LHCN-M2 (cell line): ENCODE measurements around the gene SCYL2. TPM values are rescaled to one million over a fixed set of nuclear protein-coding genes. Genes with fewer than 3 reads are reported as not detected.
A peak's percentile ranks its signal among the peaks of the same experiment; 100 is the strongest.
"Not testable (repeated sequence)": the region's sequence is repeated elsewhere in the genome, so short reads cannot be mapped to it uniquely, and the experiment has no call there.

Experiments used
- DNase-seq: peaks from one replicate; pipeline ENCODE4 v3.0.0-alpha.2; 2012; ENCODE audit warnings: low read depth
- polyA plus RNA-seq: library from polyadenylated mRNA; unstranded; fragments of >200 nt; gene quantifications from one replicate; pipeline ENCODE4 v1.2.1, GENCODE V29; 2012; ENCODE audit warnings: missing spikeins
- total RNA-seq: library from RNA; depleted of rRNA; stranded (reverse); fragments of >200 nt; gene quantifications from 2 replicates; pipeline ENCODE4 v1.2.3, GENCODE V29; 2014; rRNA removed

Gene SCYL2, protein sequence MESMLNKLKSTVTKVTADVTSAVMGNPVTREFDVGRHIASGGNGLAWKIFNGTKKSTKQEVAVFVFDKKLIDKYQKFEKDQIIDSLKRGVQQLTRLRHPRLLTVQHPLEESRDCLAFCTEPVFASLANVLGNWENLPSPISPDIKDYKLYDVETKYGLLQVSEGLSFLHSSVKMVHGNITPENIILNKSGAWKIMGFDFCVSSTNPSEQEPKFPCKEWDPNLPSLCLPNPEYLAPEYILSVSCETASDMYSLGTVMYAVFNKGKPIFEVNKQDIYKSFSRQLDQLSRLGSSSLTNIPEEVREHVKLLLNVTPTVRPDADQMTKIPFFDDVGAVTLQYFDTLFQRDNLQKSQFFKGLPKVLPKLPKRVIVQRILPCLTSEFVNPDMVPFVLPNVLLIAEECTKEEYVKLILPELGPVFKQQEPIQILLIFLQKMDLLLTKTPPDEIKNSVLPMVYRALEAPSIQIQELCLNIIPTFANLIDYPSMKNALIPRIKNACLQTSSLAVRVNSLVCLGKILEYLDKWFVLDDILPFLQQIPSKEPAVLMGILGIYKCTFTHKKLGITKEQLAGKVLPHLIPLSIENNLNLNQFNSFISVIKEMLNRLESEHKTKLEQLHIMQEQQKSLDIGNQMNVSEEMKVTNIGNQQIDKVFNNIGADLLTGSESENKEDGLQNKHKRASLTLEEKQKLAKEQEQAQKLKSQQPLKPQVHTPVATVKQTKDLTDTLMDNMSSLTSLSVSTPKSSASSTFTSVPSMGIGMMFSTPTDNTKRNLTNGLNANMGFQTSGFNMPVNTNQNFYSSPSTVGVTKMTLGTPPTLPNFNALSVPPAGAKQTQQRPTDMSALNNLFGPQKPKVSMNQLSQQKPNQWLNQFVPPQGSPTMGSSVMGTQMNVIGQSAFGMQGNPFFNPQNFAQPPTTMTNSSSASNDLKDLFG
- 42.6 and 54.2 TPM in 2 replicates for total RNA-seq
- 11.2 TPM for polyA plus RNA-seq

GRCh38 chr12:100266835-100267602 lies at the start of gene SCYL2, which contains the start of gene DEPDC4:
TSS of gene SCYL2 (plus strand) at chr12:100267177. CDS start at chr12:100282971, 15,794 bp downstream.
TSS of gene DEPDC4 (minus strand) at chr12:100267079. CDS start at chr12:100267076, 3 bp downstream.
- peak; percentile 95 for DNase-seq

DNA sequence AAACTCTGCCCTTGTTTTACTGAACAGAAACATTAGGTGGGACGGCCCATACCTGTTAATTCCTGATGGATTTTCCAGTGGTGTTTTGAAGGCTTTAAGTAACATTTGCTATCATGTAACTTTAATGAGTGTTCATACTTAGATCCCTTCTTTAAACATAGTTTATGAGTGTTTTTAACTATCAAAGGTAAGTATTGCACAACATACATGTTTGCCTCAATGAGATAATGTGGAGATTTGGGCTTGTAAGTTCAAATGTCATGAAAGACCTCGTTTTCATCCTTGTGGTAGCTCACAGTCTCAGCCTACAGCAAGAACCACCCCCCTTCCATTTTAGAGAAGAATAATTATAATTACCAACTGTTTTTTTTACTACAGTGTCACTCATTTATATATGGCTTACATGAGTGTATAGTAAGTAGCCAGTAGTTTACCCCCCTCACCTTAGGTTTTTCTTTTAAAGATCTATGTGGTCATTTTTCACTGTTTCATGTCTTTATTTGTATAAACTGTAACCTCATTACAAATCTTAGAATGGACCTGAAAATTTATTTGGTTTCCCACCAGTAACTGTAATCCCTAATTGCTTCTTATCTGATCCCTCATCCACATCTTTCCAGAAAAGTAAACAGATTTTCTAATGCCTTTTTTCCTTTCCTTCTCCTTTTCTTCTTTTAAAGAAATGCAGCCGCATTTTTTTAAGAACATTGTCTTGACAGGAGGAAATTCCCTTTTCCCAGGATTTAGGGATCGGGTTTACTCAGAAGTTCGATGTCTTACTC lies 47.5 kb upstream of the SCYL2 start:
- DNase-seq: no peak

DNA sequence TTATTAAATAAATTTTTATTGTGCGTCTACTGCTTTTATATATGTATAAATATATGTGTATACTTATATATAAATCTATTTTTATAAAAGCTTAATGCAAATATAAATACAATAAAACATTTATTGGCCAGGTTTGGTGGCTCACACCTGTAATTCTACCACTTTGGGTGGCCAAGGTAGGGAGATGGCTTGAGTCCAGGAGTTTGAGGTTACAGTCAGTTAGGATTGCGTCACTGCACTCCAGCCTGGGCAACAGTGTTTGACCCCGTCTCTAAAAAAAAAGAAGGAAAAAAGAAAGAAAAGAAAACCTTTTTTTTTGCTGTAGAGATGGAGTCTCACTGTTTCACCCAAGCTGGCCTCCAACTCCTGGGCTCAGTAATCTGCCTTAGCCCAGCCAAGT lies 45.5 kb upstream of the SCYL2 start:
- DNase-seq: no peak

DNA sequence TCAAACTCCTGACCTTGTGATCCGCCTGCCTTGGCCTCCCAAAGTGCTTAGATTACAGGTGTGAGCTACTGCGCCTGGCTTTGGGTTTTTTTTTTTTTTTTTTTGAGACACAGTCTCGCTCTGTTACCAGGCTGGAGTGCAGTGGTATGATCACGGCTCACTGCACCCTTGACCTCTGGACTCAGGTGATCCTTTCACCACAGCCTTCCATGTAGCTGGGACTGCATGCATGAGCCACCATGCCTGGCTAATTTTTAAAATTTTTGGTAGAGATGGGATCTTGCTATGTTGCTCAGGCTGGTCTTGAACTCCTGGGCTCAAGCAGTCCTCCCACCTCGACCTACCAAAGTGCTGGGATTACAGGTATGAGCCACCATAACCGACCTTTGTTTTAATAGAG lies 44.8 kb upstream of the SCYL2 start:
- DNase-seq: not testable (repeated sequence)

GRCh38 chr12:100225491-100225890 lies 41.5 kb upstream of the SCYL2 start:
- DNase-seq: no peak

GRCh38 chr12:100229036-100229635 lies 37.8 kb upstream of the SCYL2 start:
- DNase-seq: peak; percentile 14

- no peak for DNase-seq
Measured at GRCh38 chr12:100229876-100230275, 37.1 kb upstream of the SCYL2 start.

DNA sequence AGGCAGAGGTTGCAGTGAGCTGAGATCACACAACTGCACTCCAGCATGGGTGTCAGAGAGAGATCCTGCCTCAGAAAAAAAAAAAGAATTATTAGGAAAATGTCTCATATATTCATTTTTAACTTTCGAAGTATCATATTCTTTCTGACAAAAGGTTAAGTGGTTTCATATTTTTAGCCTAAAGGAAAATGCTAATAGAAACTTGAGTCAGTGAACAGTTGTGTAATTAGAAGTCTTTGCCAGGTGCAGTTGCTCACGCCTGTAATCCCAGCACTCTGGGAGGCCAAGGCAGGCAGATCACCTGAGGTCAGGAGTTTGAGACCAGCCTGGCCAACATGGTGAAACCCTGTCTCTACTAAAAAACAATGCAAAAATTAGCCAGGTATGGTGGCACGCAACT lies 35.1 kb upstream of the SCYL2 start:
- not testable (repeated sequence) for DNase-seq

GRCh38 chr12:100234166-100234565 lies 32.8 kb upstream of the SCYL2 start:
- peak; percentile 72 for DNase-seq

- peak; percentile 60 for DNase-seq
Measured at GRCh38 chr12:100234591-100235304, 32.2 kb upstream of the SCYL2 start.

DNA sequence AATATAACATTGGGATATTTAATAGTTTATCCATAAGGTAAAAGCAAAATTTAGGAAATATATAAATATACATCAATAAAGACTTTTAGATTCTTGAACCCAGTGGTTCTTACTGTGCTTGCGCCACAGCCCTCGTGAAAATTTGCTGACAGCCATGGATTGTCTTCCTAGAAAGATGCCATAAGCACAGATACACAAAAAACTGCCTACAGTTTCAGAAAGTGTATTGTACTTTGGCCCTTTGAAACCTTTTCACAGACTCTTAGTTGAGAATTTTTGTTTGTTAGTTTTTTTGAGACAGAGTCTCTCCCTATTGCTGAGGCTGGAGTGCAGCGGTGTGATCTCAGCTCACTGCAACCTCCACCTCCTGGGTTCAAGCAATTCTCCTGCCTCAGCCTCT lies 28.2 kb upstream of the SCYL2 start:
- DNase-seq: no peak

- DNase-seq: no peak
Measured at GRCh38 chr12:100239589-100239988, 27.4 kb upstream of the SCYL2 start.

GRCh38 chr12:100243137-100243536 lies 23.8 kb upstream of the SCYL2 start:
- DNase-seq: no peak

- DNase-seq: no peak
Measured at GRCh38 chr12:100247765-100248164, 19.2 kb upstream of the SCYL2 start.

GRCh38 chr12:100248886-100249285 lies 18.1 kb upstream of the SCYL2 start:
- DNase-seq: peak; percentile 13

DNA sequence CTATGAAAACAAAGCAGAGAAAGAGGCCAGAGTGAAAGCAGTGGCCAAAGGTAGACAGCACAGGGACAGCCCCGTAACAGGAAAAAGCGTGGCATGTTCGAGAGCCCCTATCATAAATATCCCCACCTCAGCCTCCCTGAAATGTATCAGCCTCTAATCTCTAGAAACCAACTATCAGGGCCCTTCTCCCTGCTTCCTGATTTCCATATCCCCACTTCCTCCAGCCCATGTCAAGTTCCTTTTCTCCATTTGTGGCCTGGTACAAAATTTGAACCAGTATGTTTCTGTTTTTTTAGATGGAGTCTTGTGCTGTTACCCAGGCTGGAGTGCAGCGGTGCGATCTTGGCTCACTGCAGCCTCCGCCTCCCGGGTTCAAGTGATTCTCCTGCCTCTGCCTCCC lies 17.0 kb upstream of the SCYL2 start:
- DNase-seq: no peak

DNA sequence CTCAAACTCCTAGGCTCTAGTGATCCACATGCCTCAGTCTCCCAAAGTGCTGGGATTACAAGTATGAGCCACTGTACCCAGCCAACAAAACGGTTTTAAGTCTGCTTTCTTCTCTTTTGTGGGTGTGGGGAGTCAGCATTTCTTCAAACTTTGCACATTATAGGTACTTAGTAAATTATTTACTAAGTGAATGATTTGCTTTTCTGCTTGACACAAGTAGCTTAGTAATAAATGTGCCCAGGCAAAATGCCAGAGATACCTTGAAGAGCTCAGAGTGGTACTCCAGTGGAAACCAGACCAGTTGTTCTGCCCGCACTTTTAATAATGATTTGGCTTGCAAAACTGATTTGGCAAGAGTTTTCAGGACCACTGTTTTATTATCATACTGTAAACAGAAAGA lies 15.1 kb upstream of the SCYL2 start:
- no peak for DNase-seq

GRCh38 chr12:100253437-100253836 lies 13.5 kb upstream of the SCYL2 start:
- no peak for DNase-seq

DNA sequence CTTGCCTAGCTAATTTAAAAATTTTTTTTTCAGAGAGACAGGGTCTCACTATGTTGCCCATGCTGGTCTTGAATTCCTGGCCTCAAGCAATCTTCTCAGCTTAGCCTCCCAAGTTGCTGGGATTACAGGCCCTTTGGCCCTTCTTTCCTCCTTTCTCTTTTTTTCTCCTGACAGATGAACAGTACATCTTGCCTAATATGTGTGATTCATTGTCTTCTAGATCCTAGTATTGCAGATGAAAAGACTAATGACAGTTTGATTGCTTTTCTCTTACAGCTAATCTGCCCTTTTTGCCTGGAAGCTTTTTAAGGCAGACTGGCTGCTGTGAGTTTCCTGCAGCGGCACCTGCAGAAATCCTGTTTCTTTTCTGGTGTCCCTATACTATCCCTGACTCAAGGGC lies 12.1 kb upstream of the SCYL2 start:
- no peak for DNase-seq

DNA sequence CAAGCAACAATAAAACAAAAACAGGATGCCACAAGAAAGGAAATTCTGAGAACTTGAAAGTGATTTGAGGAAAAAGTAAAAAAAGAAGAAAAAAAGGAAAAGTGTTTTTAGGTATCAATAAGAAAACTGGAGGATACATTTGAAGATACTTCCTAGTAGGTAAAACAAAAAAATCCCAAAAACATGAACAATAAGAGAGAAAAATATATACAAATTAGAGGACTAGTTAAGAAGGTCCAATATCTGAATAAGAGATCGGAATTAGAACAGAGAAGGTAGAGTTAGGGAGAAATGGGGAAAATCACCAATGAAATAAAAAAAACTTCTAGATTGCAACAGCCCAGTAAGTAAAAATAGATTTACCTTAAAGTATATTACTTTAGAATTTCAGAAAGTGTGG lies 8.8 kb upstream of the SCYL2 start:
- DNase-seq: no peak
